Thymus (tissue), 11 donors: Measurements from ENCODE around the gene MPL. TPM values are rescaled to one million over a fixed set of nuclear protein-coding genes. Genes with fewer than 3 reads are reported as not detected.
"Not testable (repeated sequence)": the region's sequence is repeated elsewhere in the genome, so short reads cannot be mapped to it uniquely, and the experiment has no call there.

Experiments
- DNase-seq, 9 donors: peaks; one replicate each; pipeline ENCODE4 v3.0.0-alpha.2; 2013; ENCODE audit warnings: low spot score in 9 of 9, low read depth in 6 of 9, missing footprints in 1 of 9
- H3K27ac ChIP-seq, 2 donors: one replicate each; pipeline ENCODE4 v1.5.1; 2013; ENCODE audit warnings: control low read depth in 1 of 2, low read depth in 1 of 2, low read length in 1 of 2, mild to moderate bottlenecking in 1 of 2, moderate library complexity in 1 of 2
- H3K27me3 ChIP-seq, 2 donors: one replicate each; pipeline ENCODE4 v1.5.1; 2013; ENCODE audit warnings: low read length in 1 of 2; ENCODE audit not compliant: control insufficient read depth in 2 of 2, insufficient read depth in 1 of 2
- H3K36me3 ChIP-seq, 2 donors: one replicate each; pipeline ENCODE4 v1.5.1; 2013; ENCODE audit warnings: low read length in 1 of 2, mild to moderate bottlenecking in 1 of 2, moderate library complexity in 1 of 2; ENCODE audit not compliant: control insufficient read depth in 2 of 2, insufficient read depth in 2 of 2
- H3K4me1 ChIP-seq, 2 donors: one replicate each; pipeline ENCODE4 v1.5.1; 2013; ENCODE audit warnings: low read length in 2 of 2; ENCODE audit not compliant: control insufficient read depth in 2 of 2, insufficient read depth in 2 of 2
- H3K4me3 ChIP-seq, 2 donors: one replicate each; pipeline ENCODE4 v1.5.1; 2013; ENCODE audit warnings: low read length in 2 of 2, control low read depth in 1 of 2, mild to moderate bottlenecking in 1 of 2
- H3K9me3 ChIP-seq, 2 donors: one replicate each; pipeline ENCODE4 v1.5.1; 2013; ENCODE audit warnings: low read length in 1 of 2, mild to moderate bottlenecking in 1 of 2; ENCODE audit not compliant: control insufficient read depth in 2 of 2, insufficient read depth in 1 of 2
- WGBS: extraction: QIAGEN DNeasy Blood & Tissue Kit; methylation state at CpG from one replicate; pipeline ENCODE4 v1.1.7; 2013; 5-methylcytosine and 5-hydroxymethylcytosine counted together
- polyA plus RNA-seq: library from polyadenylated mRNA; stranded (reverse); fragments of 200-250 nt; gene quantifications from one replicate; pipeline ENCODE4 v1.2.3, GENCODE V29; 2013
- total RNA-seq: library from RNA; stranded (reverse); fragments of 120-200 nt; gene quantifications from one replicate; pipeline ENCODE4 v1.2.4, GENCODE V29; 2013
- donor health status: healthy.

Gene MPL
- total and polyA plus RNA-seq, 2 donors, result 0.02 to 0.05 TPM

GRCh38 chr1:43366179-43366578 lies 28.6 kb downstream of the MPL start:
- no peak overlapping the region for H3K27ac ChIP-seq
- H3K4me1 ChIP-seq, result peaks cover 11 to 25% of the 10 kb centered on the region in 2 donors
- H3K27me3 ChIP-seq, result no peaks in the 10 kb centered on the region
- H3K4me3 ChIP-seq, result peak overlapping the region in 1 of 2 donors; percentile 74
- H3K9me3 ChIP-seq, result peaks cover 0 to 6% of the 10 kb centered on the region in 2 donors
- peaks cover 35 to 40% of the 10 kb centered on the region in 2 donors for H3K36me3 ChIP-seq
- 91% methylated on average over 11 of the region's 11 CpGs for WGBS
- DNase-seq, result no peak

GRCh38 chr1:43366601-43367025 lies 29.0 kb downstream of the MPL start:
- WGBS, result 62% methylated on average over 5 of the region's 5 CpGs

GRCh38 chr1:43367026-43367903 lies 29.6 kb downstream of the MPL start:
- H3K27ac ChIP-seq, result peak overlapping the region in 1 of 2 donors; percentile 81
- H3K27me3 ChIP-seq, result no peaks in the 10 kb centered on the region
- H3K4me3 ChIP-seq, result peak overlapping the region; percentile 61 to 74
- WGBS, result 6% methylated on average over 48 of the region's 48 CpGs
- H3K36me3 ChIP-seq, result peaks cover 30 to 33% of the 10 kb centered on the region in 2 donors
- peaks cover 11 to 24% of the 10 kb centered on the region in 2 donors for H3K4me1 ChIP-seq
- peak in 4 of 9 donors; percentile 18 to 41 (median 20) for DNase-seq
- H3K9me3 ChIP-seq, result peaks cover 0 to 6% of the 10 kb centered on the region in 2 donors

More at GRCh38 chr1:43366601-43367025, 29.0 kb downstream of the MPL start:
- peaks cover 11 to 24% of the 10 kb centered on the region in 2 donors for H3K4me1 ChIP-seq
- peaks cover 0 to 6% of the 10 kb centered on the region in 2 donors for H3K9me3 ChIP-seq
- peak overlapping the region; percentile 61 to 74 for H3K4me3 ChIP-seq
- H3K27ac ChIP-seq, result no peak overlapping the region
- DNase-seq, result no peak
- H3K36me3 ChIP-seq, result peaks cover 36% of the 10 kb centered on the region in 2 donors
- H3K27me3 ChIP-seq, result no peaks in the 10 kb centered on the region

- WGBS, result under 1% methylated on average over 56 of the region's 58 CpGs
- Histone ChIP-seq H3K4me3 (peak within 1 kb of the TSS; percentile 61 to 74), H3K4me1 (peaks cover 11 to 24% of the 10 kb centered on the region in 2 donors)
These were observed 30.5 kb downstream of the MPL start, which contains the start of gene ELOVL1 for GRCh38 chr1:43367904-43368645. ELOVL1 (minus strand) TSS chr1:43368011; CDS start chr1:43365609, 2,402 bp downstream.

GRCh38 chr1:43368646-43369020 lies 31.0 kb downstream of the MPL start:
- Histone ChIP-seq H3K4me3 (peak overlapping the region; percentile 61 to 74), H3K9me3 (peaks cover 0 to 6% of the 10 kb centered on the region in 2 donors), H3K27ac (peak overlapping the region in 1 of 2 donors; percentile 89), H3K27me3 (no peaks in the 10 kb centered on the region), H3K36me3 (peaks cover 17 to 26% of the 10 kb centered on the region in 2 donors), H3K4me1 (peaks cover 11 to 24% of the 10 kb centered on the region in 2 donors)
- no peak for DNase-seq
- WGBS, result 24% methylated on average over 6 of the region's 6 CpGs

More at GRCh38 chr1:43367904-43368645, 30.5 kb downstream of the MPL start, which contains the start of gene ELOVL1:
- peaks cover 22 to 28% of the 10 kb centered on the region in 2 donors for H3K36me3 ChIP-seq
- peaks cover 0 to 6% of the 10 kb centered on the region in 2 donors for H3K9me3 ChIP-seq
- peak in 7 of 9 donors; percentile 36 to 84 (median 65) for DNase-seq
- H3K27me3 ChIP-seq, result no peaks in the 10 kb centered on the region
- H3K27ac ChIP-seq, result peak within 1 kb of the TSS; percentile 70 to 89

GRCh38 chr1:43369779-43370178 lies 32.2 kb downstream of the MPL start:
- H3K27ac ChIP-seq, H3K9me3 ChIP-seq, H3K4me3 ChIP-seq, DNase-seq, H3K27me3 ChIP-seq: not testable (repeated sequence)
- peaks cover 11 to 24% of the 10 kb centered on the region in 2 donors for H3K4me1 ChIP-seq
- 97% methylated on average over 6 of the region's 6 CpGs for WGBS
- H3K36me3 ChIP-seq, result peaks cover 7 to 15% of the 10 kb centered on the region in 2 donors

GRCh38 chr1:43370564-43370963 lies 32.9 kb downstream of the MPL start:
- DNase-seq, result no peak
- WGBS, result 95% methylated on average over 4 of the region's 4 CpGs
- peaks cover 0 to 6% of the 10 kb centered on the region in 2 donors for H3K9me3 ChIP-seq
- peaks cover 0 to 7% of the 10 kb centered on the region in 2 donors for H3K36me3 ChIP-seq
- H3K4me3 ChIP-seq, result no peak overlapping the region
- H3K27ac ChIP-seq, result no peak overlapping the region
- peaks cover 11 to 24% of the 10 kb centered on the region in 2 donors for H3K4me1 ChIP-seq
- no peaks in the 10 kb centered on the region for H3K27me3 ChIP-seq

- Histone ChIP-seq H3K36me3 (peaks cover 0 to 7% of the 10 kb centered on the region in 2 donors), H3K27ac (no peak overlapping the region), H3K27me3 (no peaks in the 10 kb centered on the region), H3K9me3 (no peaks in the 10 kb centered on the region), H3K4me3 (no peak overlapping the region), H3K4me1 (peaks cover 8 to 10% of the 10 kb centered on the region in 2 donors)
- DNase-seq, result no peak
- WGBS, result over 99% methylated on average over 5 of the region's 5 CpGs
These were observed 34.6 kb downstream of the MPL start for GRCh38 chr1:43372172-43372571.
